SK-N-SH treated with all-trans-retinoic acid at 6 μM for 48 hours (cell line): ENCODE data around the gene HPCAL1.

ENCODE experiments used
- CSDC2 ChIP-seq: fragments of 250-450 bp; sonication (Bioruptor Pico); IDR thresholded peaks from 2 replicates; pipeline ENCODE4 v1.5.0; 2020; ENCODE audit warnings: mild to moderate bottlenecking, moderate library complexity
- SNAI2 ChIP-seq: fragments of 250-450 bp; sonication (Bioruptor Pico); IDR thresholded peaks from 2 replicates; pipeline ENCODE4 v1.5.0; 2020; ENCODE audit warnings: mild to moderate bottlenecking, moderate library complexity
- ZNF8 ChIP-seq: fragments of 450-650 bp; formaldehyde crosslinking; IDR thresholded peaks from 2 replicates; pipeline ENCODE4 v1.5.0; 2020; ENCODE audit warnings: mild to moderate bottlenecking, moderate library complexity

- no peak for TF ChIP-seq SNAI2
- TF ChIP-seq ZNF8 = no peak
- TF ChIP-seq CSDC2 (CRISPR knock-in tag) = no peak
These were observed 46.2 kb downstream of the HPCAL1 start for GRCh38 chr2:10348891-10349290.
